Retina (tissue), 1 donor: ENCODE data around the gene PTPN5.

Experiments
- DNase-seq: peaks from one replicate; pipeline ENCODE4 v3.0.0-alpha.2; 2016

Gene PTPN5

GRCh38 chr11:18772211-18772610 is 19.4 kb downstream of the PTPN5 start:
- no peak for DNase-seq

- no peak for DNase-seq
Observed at GRCh38 chr11:18771266-18772035, 20.1 kb downstream of the PTPN5 start.

- DNase-seq: no peak
Observed at GRCh38 chr11:18770479-18771125, 21.0 kb downstream of the PTPN5 start.

- no peak for DNase-seq
Observed at GRCh38 chr11:18769802-18770456, 21.7 kb downstream of the PTPN5 start.

GRCh38 chr11:18768978-18769377 is 22.6 kb downstream of the PTPN5 start:
- no peak for DNase-seq

- DNase-seq: no peak
Observed at GRCh38 chr11:18768472-18768901, 23.1 kb downstream of the PTPN5 start.

GRCh38 chr11:18766015-18766414 is 25.6 kb downstream of the PTPN5 start:
- no peak for DNase-seq

GRCh38 chr11:18765554-18765953 is 26.0 kb downstream of the PTPN5 start:
- DNase-seq: no peak

- DNase-seq: no peak
Observed at GRCh38 chr11:18761741-18762140, 29.9 kb downstream of the PTPN5 start.

- DNase-seq: no peak
Observed at GRCh38 chr11:18761144-18761543, 30.5 kb downstream of the PTPN5 start.

- no peak for DNase-seq
Observed at GRCh38 chr11:18757811-18758210, 33.8 kb downstream of the PTPN5 start.

GRCh38 chr11:18756889-18757288 is 34.7 kb downstream of the PTPN5 start:
- no peak for DNase-seq

- DNase-seq: no peak
Observed at GRCh38 chr11:18754308-18754707, 37.3 kb downstream of the PTPN5 start.

- peak; percentile 44 for DNase-seq
Observed at GRCh38 chr11:18752502-18752901, 39.1 kb downstream of the PTPN5 start.

- DNase-seq: no peak
Observed at GRCh38 chr11:18750944-18751343, 40.7 kb downstream of the PTPN5 start.

GRCh38 chr11:18749681-18750319 is 41.8 kb downstream of the PTPN5 start:
- DNase-seq: no peak

GRCh38 chr11:18748766-18749365 is 42.7 kb downstream of the PTPN5 start:
- no peak for DNase-seq

- DNase-seq: no peak
Observed at GRCh38 chr11:18745251-18745650, 46.3 kb downstream of the PTPN5 start.

- no peak for DNase-seq
Observed at GRCh38 chr11:18743900-18744514, 47.6 kb downstream of the PTPN5 start.

- no peak for DNase-seq
Observed at GRCh38 chr11:18743365-18743764, 48.2 kb downstream of the PTPN5 start.

- no peak for DNase-seq
Observed at GRCh38 chr11:18741783-18742182, 49.8 kb downstream of the PTPN5 start.

- DNase-seq: no peak
Observed at GRCh38 chr11:18739685-18740084, 51.9 kb downstream of the PTPN5 start.

GRCh38 chr11:18737642-18738041 is 54.0 kb downstream of the PTPN5 start:
- no peak for DNase-seq
